Adrenal gland (tissue), 12 donors: Measurements from ENCODE around the gene C19orf38. TPM values are rescaled to one million over a fixed set of nuclear protein-coding genes. Genes with fewer than 3 reads are reported as not detected.

Source experiments
- DNase-seq, 7 donors: peaks; one replicate each; pipeline ENCODE4 v3.0.0-alpha.2; 2019 to 2020
- H3K27ac ChIP-seq, 5 donors: fragments of 200-600 bp; sonication (generic) in 4 of 5; 1 replicate in 3 of 5; 2 replicates in 2 of 5; pipeline versions ENCODE4 v1.5.1 to v1.8.0; 2016 to 2020; ENCODE audit warnings: mild to moderate bottlenecking in 1 of 5
- H3K27me3 ChIP-seq: fragments of 200-600 bp; 2 replicates; pipeline ENCODE4 v1.8.0; 2021
- H3K36me3 ChIP-seq, 2 donors: fragments of 200-600 bp; replicated peaks in 1 of 2; 1 replicate in 1 of 2; 2 replicates in 1 of 2; pipeline versions ENCODE4 v1.5.1 to v1.8.0; 2018 to 2022
- H3K4me1 ChIP-seq, 2 donors: fragments of 200-600 bp; replicated peaks in 1 of 2; 1 replicate in 1 of 2; 2 replicates in 1 of 2; pipeline versions ENCODE4 v1.5.1 to v1.8.0; 2018 to 2021
- H3K4me3 ChIP-seq, 4 donors: fragments of 200-600 bp; sonication (generic) in 3 of 4; one replicate each; pipeline ENCODE4 v1.5.1; 2016 to 2018
- H3K9me3 ChIP-seq, 3 donors: fragments of 200-600 bp; sonication (generic) in 1 of 3; replicated peaks in 1 of 3; 1 replicate in 2 of 3; 2 replicates in 1 of 3; pipeline versions ENCODE4 v1.5.1 to v1.8.0; 2016 to 2021
- POLR2A ChIP-seq, 2 donors: fragments of 450-650 bp; IDR thresholded peaks; one replicate each; pipeline ENCODE4 v1.6.1; 2017; ENCODE audit warnings: antibody characterized with exemption in 2 of 2, mild to moderate bottlenecking in 2 of 2, moderate library complexity in 1 of 2
- WGBS, 4 donors: extraction: QIAGEN DNeasy Blood & Tissue Kit in 2 of 4; methylation state at CpG; one replicate each; pipeline versions ENCODE4 v1.1.5 to v1.1.7; 2013 to 2017; 5-methylcytosine and 5-hydroxymethylcytosine counted together
- intact Hi-C, 2 donors: fragments of 100-400 bp; cut with DNase I; formaldehyde crosslinking; loops; one replicate each; pipeline versions ENCODE4 v1.14.1 to v1.15.0; 2022 to 2023
- polyA plus RNA-seq, 3 donors: library from polyadenylated mRNA; stranded (reverse); fragments of 200-250 nt in 2 of 3; fragments of 350-450 nt in 1 of 3; fragmentation: Illumina TruSeq in 1 of 3; extraction: RNeasy Lipid Tissue Mini Kit (QIAGEN cat#74804) in 1 of 3; gene quantifications; one replicate each; pipeline ENCODE4 v1.2.3, GENCODE V29; 2013 to 2014
- total RNA-seq, 9 donors: library from RNA; depleted of rRNA in 4 of 9; stranded (reverse); fragments of >200 nt in 4 of 9; fragments of 120-200 nt in 1 of 9; fragmentation: NEBNext Ultra II Directional in 1 of 9; extraction: Animal tissue kit (Norgen Biotek cat#: 25700) in 1 of 9; gene quantifications; one replicate each; pipeline versions ENCODE4 v1.1.0 to v1.2.4, GENCODE V29; 2013 to 2023
- TF ChIP-seq, protein P1 (sequence below), 6 experiments: fragments of 450-650 bp in 4 of 6; fragments of 200-600 bp in 2 of 6; sonication (generic) in 1 of 6; IDR thresholded peaks; 1 replicate in 5 of 6; 2 replicates in 1 of 6; pipeline versions ENCODE4 v1.5.1 to v1.8.0; 2016 to 2021; ENCODE audit warnings: antibody characterized with exemption in 6 of 6, mild to moderate bottlenecking in 2 of 6, moderate library complexity in 1 of 6
- donor health status: healthy with polysubstance abuse.
- donor health status: Bipolar disorder and iron deficiency.
- donor health status: DM: yes; HTN: yes; CAD: no.
- donor health status: DM: no; HTN: no; CAD: no.
- donor health status: DM: no; HTN: no; CAD: no.
- donor health status: DM: yes; HTN: yes; CAD: no.

Gene C19orf38
- total and polyA plus RNA-seq, 12 donors = 0.30 to 5.6 (median 1.9) TPM

DNA sequence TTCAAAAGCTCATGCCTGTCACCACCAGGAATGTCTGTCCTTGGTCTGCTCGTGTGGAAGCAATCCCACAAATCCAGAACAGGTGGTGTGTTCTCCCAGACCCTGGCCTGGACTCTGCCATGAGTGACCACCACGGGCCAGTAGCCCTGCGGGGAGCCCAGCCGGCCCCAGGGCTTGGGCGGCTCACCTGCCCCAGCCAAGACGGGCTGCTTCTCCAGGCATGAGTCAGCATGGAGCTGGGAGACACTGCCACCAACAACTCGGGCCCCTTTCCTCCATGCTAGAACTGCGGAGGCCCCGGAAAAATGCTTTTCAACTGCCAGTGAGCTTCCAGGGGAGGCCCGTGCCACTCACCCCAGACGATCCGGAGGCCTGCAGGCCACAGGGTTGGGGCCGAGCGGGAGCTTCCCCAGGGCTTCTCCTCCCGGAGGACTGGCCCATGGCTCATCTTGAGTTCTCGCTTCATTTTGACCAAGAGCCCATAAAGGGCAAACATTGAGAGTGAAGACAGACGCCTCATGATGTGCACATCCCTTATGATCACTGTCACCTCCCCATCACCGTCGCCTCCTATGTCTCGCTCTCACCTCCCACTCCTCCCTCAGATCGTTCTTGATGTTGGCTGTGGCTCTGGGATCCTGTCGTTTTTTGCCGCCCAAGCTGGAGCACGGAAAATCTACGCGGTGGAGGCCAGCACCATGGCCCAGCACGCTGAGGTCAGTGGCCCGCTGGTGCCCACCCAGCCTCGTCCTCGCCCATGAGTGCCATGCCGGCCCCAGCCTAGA lies 63.6 kb downstream of the C19orf38 start:
- no peaks in the 10 kb centered on the region for H3K27me3 ChIP-seq
- 82 to 87% (median 82%) methylated on average over 25 to 31 of the region's 31 CpGs for WGBS, 4 donors
- no peaks in the 10 kb centered on the region for H3K9me3 ChIP-seq

DNA sequence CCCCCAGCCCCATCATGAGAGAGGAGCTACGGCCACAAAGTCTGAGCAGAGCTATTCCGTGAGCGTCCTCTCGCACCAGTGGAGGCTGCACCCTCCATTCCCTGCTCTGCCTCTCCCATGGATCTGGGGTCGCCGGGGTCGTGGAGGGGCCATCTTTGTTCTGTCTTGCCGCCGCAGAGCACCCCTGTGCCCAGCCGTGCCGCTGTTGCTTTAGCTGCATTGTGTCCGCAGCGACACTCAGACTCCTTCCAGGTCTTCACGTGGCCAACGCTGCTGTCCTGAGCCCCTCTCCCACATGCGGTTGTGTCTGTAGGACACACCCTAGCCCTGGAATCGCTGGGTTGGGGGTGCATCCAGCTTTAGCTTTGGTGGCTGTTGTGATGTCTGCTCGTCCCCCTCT lies 64.4 kb downstream of the C19orf38 start:
- H3K4me1 ChIP-seq = peaks cover 0 to 8% of the 10 kb centered on the region in 2 donors
- H3K9me3 ChIP-seq = no peaks in the 10 kb centered on the region
- TF ChIP-seq, protein P1, sequence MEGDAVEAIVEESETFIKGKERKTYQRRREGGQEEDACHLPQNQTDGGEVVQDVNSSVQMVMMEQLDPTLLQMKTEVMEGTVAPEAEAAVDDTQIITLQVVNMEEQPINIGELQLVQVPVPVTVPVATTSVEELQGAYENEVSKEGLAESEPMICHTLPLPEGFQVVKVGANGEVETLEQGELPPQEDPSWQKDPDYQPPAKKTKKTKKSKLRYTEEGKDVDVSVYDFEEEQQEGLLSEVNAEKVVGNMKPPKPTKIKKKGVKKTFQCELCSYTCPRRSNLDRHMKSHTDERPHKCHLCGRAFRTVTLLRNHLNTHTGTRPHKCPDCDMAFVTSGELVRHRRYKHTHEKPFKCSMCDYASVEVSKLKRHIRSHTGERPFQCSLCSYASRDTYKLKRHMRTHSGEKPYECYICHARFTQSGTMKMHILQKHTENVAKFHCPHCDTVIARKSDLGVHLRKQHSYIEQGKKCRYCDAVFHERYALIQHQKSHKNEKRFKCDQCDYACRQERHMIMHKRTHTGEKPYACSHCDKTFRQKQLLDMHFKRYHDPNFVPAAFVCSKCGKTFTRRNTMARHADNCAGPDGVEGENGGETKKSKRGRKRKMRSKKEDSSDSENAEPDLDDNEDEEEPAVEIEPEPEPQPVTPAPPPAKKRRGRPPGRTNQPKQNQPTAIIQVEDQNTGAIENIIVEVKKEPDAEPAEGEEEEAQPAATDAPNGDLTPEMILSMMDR (IDR thresholded peaks at IDR 0.05) = no peak
- TF ChIP-seq POLR2A (IDR thresholded peaks at IDR 0.05) = no peak
- 92 to 98% (median 94%) methylated on average over 10 to 18 of the region's 18 CpGs for WGBS, 4 donors
- H3K4me3 ChIP-seq = no peak overlapping the region
- no peak for DNase-seq
- no peaks in the 10 kb centered on the region for H3K27me3 ChIP-seq
- H3K36me3 ChIP-seq = peaks cover 0 to 66% of the 10 kb centered on the region in 2 donors
- intact Hi-C loops = no loop called here
- no peak overlapping the region for H3K27ac ChIP-seq

More for the DNA sequence above, 63.6 kb downstream of the C19orf38 start:
- peak in 2 of 7 donors; percentile 33 to 34 for DNase-seq
- Histone ChIP-seq H3K36me3 (peaks cover 0 to 68% of the 10 kb centered on the region in 2 donors), H3K4me3 (no peak overlapping the region), H3K27ac (peak overlapping the region in 2 of 5 donors; percentile 0 to 65), H3K4me1 (peaks cover 0 to 8% of the 10 kb centered on the region in 2 donors)
- intact Hi-C loops = no loop called here
- TF ChIP-seq POLR2A (IDR thresholded peaks at IDR 0.05) = no peak
- TF ChIP-seq, protein P1 (IDR thresholded peaks at IDR 0.05) = no peak

DNA sequence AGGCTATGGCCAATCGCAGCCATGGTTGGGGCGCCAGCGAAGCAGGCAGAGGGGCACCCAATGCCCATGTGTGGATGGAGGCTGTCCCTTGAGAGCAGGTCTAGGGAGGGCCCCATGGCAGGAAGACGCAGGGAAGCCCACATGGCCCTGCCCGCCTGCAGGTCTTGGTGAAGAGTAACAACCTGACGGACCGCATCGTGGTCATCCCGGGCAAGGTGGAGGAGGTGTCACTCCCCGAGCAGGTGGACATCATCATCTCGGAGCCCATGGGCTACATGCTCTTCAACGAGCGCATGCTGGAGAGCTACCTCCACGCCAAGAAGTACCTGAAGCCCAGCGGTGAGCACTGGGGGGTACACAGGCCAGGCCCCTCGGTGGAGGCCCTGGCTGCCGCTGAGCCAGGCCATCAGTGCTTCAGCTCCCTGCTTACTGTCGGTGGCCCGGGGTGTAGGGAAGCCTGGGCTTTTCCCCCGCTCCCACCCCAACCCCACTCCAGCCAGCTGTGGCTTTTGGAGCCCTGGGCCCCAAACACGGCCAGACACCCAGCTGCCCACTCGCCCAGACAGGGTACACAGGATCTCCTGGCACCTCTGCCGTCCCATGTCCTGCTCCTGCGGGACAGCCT lies 65.6 kb downstream of the C19orf38 start:
- Histone ChIP-seq H3K9me3 (no peaks in the 10 kb centered on the region), H3K27ac (no peak overlapping the region), H3K36me3 (peaks cover 0 to 54% of the 10 kb centered on the region in 2 donors), H3K27me3 (no peaks in the 10 kb centered on the region), H3K4me3 (no peak overlapping the region), H3K4me1 (peaks cover 0 to 8% of the 10 kb centered on the region in 2 donors)
- WGBS, 4 donors = 92 to 100% (median 96%) methylated on average over 8 to 24 of the region's 24 CpGs
- no peak for TF ChIP-seq POLR2A (IDR thresholded peaks at IDR 0.05)
- intact Hi-C loops = no loop called here
- DNase-seq = peak in 1 of 7 donors; percentile 23

DNA sequence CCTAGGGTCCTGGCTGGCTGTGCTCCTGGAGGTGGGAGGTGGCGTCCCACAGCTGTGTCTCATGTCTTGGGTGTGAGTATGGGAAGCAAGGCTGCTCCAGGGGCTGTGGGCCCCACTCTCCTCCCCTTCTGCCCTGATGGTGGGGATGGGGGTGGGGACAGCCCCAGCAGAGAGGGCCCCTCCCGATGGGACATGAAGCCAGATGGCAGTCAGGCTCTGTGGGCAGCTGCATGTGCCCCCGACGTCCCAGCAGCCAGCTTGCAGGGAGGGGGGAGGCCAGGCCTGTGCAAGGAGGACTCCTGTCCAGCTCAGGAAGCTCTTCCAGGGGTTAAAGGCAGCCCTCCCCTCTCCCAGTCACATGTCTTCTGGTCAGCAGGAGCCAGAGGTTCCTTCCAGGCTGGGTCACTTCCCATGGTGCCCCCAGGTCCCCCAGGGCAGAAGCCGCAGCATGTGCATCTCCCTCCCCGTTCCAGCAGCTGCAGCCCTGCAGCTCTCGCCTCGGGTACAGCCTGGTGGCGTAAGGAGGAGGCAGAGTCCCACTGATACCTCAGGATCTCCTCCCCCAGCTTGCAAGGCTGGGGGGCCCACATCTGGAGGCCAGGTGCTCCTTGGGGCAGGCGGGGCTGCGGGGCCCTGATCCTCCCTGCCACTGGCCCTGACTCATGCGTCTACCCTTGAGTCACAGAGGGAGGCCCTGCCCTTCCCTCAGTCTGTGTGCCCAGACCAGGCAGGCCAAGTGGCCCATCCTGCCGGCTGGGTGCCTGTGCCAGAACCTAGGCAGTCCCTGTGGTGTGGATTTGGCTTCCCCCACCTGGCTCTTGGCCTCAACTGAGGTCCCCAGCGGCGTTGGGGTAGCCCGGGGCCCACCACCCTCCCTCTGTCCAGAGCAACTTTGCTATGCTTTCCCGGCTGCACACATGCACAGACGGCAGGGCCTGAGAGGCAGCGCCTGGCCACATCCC lies 67.2 kb downstream of the C19orf38 start:
- peak overlapping the region in 2 of 5 donors; percentile 27 to 32 for H3K27ac ChIP-seq
- H3K27me3 ChIP-seq = no peaks in the 10 kb centered on the region
- TF ChIP-seq, protein P1 (IDR thresholded peaks at IDR 0.05) = no peak
- no peak for TF ChIP-seq POLR2A (IDR thresholded peaks at IDR 0.05)
- intact Hi-C loops = no loop called here
- H3K4me3 ChIP-seq = no peak overlapping the region
- H3K36me3 ChIP-seq = peaks cover 0 to 51% of the 10 kb centered on the region in 2 donors
- peak; percentile 58 to 87 (median 80) for DNase-seq
- 51 to 63% (median 61%) methylated on average over 5 to 19 of the region's 19 CpGs for WGBS, 4 donors
- H3K4me1 ChIP-seq = peaks cover 0 to 8% of the 10 kb centered on the region in 2 donors
- no peaks in the 10 kb centered on the region for H3K9me3 ChIP-seq
